Esophagus mucosa (tissue), 1 donor: ENCODE results near the gene TSEN15. TPM values are rescaled to one million over a fixed set of nuclear protein-coding genes. Genes with fewer than 3 reads are reported as not detected.

ENCODE experiments used
- ATAC-seq: fragments of 200-7000 bp; cut with Tn5 transposase; one replicate; pipeline ENCODE4 v1.9.1; 2020
- total RNA-seq: library from RNA; stranded (reverse); gene quantifications from one replicate; pipeline ENCODE4 v1.2.4, GENCODE V29; 2023
- donor health status: DM: yes; HTN: yes; CAD: no.

Gene TSEN15
- 19.1 TPM for total RNA-seq

DNA sequence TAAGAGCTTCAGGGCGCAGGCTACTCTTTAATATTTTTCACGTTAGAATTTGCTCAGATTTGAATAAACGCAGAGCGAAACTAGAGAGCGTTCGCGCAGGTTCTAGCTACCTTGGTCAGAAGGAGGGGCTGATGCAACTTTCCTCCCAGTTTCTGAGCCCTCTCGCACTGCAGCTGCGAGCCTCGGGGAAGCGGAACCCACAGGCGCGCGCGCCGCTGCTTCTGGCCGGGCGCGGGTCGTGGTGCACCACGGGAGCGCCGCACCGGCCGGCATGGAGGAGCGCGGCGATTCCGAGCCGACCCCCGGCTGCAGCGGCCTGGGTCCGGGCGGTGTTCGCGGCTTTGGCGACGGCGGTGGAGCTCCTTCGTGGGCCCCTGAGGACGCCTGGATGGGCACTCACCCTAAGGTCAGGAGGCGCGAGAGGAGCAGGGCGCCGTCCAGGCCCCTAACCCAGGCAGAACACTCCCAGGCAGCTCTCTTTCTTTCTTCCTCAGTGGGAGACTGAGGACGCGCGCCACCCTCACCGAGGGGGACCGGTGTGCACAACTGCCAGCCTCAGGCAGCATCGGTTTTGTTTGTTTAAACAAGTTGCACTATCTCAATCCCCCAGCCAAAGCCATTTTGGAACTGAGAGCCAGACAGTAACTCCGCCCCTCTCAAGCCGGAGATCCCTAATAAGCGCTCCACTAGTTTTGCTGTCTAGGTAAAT lies at the start of gene TSEN15:
TSS of gene TSEN15 (plus strand) at position 246 of the 709 bp plus-strand sequence. CDS start at position 272, 26 bp downstream.
- ATAC-seq: peak; percentile 98

DNA sequence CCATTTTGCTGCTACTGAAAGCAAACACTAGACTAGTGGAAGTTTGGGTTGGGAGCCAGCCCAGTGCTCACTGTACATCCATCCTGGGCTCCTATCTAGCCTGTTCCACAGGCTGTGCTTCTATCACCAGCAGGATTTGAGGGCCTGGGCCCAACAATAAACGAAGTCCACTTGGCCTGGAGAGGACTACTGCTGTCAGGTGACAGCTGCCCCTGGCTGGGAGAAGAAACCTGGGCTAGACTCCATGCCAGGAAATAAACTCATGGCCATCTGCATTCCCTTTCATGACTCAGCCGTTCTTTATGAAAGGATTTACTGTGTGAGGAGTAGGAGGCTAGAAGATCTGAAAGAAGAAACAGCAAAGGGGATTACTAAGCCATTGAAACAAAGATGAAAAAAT lies 49.5 kb upstream of the TSEN15 start:
- ATAC-seq: peak; percentile 29

DNA sequence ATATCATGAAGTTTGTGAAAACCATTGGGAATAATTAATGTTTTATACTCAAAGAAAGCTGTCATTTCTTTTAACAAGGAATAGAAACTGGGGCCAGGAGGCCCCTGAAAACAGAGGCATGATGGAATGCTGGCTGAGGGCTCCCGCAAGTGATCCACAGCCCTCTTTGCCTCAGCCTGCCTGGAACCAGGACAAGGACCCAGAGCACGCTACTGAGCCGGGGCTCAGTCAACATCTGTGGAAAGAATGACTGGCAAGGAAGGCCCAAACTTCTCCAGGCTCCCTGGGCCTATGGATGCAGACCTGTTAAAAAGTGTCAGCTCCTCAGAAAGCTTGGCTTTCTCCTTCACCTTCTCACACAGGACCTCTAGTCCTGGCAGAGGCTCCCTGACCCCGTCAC lies 46.6 kb upstream of the TSEN15 start:
- ATAC-seq: no peak

DNA sequence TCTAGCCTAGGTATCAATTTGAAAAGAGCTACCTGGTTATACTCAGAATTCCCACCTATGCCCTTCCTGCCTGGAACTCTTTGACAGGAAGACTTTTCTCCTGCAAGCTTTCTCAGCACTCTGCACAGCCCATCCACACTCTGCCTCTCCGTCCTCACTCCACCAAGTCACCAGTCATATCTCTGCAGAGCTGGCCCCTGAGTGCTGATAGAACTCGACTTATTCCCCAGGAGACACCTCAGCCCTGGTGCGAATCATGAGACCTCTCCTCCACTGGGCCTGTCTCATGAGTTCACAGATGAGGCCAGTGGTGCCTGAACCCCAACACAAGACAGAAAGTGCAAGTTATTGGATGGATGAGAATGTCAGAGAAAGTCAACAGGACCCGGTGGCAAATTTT lies 46.0 kb upstream of the TSEN15 start:
- ATAC-seq: no peak

DNA sequence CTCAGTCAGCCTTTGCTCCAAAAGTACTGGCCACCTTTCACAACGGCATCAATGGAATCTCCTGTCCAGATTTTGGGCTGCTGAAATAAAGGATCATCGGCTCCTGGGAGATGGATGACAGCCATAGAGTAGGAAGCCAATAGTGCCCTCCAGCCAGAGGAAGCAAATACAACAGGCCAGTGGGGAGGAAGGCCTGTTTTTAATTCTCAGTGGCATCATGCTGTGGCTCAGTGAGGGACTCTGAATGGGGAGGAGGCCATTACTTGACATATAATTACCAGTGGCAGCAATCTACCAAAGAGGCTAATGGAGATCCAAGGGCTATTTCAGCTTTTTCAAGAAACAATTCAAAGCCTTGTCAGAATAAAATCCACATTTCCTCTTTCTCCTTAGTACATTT lies 40.7 kb upstream of the TSEN15 start:
- ATAC-seq: no peak

DNA sequence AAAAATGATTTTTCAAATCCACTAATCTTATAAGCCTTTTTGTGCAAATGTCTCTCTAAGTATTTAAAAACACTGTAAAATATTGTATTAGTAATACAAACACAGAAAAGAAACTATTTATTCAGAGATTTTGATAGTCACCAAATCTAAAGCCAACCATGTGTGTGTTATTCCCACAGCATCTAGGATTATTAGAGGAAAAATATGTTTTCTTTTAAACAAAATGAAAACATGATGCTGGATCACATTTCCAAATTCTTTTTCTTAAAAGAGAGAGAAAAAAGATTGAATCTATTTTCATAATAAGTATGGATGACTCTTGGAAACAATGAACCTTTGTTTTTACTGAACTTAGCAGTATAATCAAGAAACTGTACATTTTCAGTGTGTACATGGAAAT lies 39.3 kb upstream of the TSEN15 start:
- no peak for ATAC-seq

DNA sequence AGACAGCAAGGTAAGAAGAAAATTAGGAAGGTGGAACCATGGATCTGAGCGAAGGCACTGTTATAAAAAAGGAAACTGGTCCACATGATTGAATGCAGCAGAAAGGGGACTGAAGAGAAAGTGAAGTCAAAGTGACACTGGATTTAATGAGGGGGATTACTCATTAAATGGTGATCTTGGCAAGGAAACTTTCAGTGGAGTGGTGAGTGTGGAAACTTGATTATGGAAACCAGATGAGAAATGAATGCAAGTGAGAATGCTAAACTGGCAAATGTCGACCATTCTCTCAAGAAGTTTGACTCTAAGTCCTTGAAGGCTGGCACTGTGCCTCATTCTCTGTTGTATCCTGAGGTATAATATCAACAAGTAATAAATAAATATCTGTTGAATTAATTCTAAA lies 37.3 kb upstream of the TSEN15 start:
- no peak for ATAC-seq

DNA sequence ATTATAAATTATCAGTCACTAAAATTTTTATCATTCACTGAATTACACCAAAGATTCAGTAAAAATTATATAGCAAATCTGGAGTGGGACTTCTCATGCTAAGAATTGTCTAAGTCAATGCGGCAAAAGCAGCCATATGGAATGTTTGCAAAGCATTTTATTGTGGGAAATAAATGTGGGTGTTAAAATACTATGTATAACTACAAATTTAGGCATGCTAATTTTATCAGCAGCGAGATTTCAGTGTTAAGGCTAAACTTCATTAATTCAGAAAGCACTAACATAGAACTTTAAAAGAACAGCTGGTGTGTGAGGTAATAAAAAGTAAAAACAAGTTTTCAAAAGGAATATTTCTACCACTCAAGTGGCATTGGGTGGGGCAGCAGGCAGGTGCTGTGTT lies 35.4 kb upstream of the TSEN15 start:
- no peak for ATAC-seq

DNA sequence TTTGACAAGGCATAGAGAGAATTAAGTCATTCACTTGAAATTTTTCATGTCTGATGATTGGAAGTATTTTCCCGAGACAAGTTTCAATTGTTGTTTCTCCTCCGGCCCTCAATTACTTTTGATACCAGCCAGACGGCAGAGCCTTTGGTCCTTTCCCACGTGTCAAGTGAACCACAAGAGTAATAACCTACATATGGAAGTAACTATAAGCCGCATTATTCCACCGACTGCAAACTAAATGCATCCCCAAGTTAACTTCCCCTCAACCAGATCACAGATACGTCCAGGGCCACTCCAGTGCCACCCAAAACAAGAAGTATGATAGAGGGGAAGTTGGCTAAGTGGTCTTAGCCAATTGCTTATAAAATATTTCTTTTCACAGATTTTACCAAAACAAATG lies 34.2 kb upstream of the TSEN15 start:
- ATAC-seq: no peak

DNA sequence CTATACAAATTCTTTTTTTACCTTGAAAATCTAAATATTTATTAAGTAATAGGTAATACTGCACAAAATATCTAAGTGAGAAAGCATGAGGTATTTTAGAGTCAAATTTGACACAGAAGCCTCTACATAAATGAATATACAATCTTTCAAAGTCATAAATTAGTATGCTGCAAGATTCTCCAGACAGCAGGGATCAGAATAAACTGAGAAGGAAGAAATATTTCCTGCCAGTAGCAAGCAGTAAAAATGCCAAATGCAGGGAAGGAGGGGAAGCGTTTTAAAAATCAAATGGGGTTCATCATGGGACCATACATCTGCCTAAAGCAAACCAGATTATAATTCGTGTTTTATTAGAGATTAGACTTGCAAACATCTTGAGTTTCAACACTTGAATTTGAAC lies 32.9 kb upstream of the TSEN15 start:
- ATAC-seq: no peak

DNA sequence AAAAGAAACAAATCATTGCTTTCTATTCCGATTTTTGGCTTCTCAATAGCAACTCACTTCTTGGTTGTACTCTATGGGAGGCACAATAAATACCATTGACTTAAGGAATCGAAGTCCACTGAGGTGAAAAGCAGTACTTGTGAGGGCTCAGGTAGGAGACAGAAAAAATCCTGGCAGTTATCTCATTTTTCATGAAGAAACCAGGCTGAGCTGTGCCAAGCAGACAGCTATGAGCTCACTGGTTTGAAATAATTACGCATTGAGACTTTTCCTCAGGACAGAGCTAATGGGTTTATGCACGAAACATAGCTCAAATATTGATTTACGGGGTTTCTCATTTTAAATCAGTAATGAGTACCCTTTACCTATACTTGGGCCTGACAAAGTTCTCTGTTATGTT lies 32.5 kb upstream of the TSEN15 start:
- no peak for ATAC-seq

DNA sequence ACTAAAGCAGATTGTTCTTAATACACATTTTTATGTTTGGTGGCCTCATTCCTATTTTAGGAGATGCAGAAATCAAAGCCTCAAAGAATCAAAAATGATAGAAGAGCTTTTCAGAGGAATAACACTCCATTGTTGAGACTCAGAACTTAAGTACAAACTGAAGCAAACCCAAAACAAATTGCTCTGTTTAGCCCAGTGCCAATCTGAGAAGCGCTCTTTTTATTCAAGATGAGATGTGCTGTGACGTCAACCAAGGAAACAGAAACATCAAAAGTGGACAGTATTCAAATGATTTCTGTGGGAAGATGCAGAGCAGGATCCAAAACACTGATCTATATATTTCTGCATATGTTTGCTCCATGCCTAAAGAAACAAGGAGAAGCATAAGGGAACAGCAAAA lies 32.0 kb upstream of the TSEN15 start:
- no peak for ATAC-seq

DNA sequence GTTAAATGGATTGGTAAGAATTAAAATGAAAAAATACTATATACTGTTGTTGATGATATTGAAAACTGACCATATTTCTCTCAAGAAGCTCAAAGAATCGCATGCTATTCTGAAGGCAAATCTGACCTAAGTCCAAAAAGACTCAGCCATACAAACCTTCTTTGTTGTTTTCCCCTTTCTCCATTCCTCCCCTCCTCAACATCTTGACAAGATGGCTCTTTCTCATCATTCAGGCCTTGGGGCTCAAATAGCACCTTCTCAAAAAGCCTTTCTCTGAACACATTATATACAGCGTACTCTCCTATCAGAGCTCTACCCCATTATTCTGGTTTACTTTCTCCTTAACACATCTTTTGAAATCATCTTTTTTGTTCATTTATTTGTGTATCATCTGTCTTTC lies 31.2 kb upstream of the TSEN15 start:
- no peak for ATAC-seq

DNA sequence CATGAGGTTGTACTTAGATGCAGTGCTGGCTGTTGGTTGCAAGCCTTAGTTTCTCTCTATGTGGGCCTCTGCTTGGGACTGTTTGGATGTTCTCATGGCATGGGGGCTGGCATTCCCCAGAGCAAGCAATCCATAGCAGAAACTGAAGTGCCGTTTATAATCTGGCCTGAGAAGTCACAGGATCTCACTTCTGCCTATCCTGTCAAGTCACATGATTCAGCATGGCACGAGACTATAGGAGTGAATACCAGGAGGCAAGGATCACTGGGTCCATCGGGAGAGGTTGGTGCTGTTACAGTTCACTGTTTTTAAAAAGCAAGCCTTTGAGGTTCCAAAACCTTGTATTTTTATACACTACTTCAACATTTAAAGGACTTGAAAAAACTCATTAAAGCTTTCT lies 30.7 kb upstream of the TSEN15 start:
- ATAC-seq: no peak

DNA sequence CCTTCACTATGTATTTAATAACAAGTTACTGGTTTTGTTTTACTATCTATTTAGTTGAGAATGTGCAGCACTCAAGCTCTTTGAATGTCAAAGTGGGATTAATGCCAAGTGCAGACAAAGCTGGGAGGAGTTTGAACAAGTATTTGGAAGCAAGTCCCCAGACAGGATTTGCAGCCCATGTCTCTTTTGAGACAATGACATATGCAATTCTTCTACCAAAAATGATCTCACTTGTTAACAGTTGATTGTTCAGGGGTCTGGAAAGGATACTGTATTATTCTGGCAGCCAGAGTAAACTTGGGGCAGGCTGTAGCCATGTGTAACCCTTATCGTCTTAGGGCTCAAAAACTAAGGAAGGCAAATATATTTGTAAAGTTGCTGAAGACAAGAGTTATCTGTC lies 29.8 kb upstream of the TSEN15 start:
- peak; percentile 20 for ATAC-seq

DNA sequence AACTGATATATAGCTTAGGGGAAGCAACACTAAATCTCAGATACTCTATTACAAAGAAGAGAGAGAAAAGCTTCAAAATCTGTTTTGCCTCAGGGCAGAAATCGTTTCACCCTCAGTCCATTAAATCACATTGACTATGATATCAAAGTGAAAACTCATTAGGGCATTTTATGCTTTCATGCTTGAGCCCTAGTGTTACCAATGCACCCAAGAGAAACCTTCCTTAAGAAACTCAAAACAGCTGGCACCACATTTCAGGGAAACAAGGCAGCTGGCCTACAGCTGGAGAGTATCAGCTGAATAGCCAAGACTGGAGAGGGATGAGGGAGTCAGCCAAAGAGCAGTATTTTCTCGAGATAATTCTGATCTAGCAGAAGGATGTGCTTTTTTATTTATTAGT lies 28.9 kb upstream of the TSEN15 start:
- no peak for ATAC-seq

DNA sequence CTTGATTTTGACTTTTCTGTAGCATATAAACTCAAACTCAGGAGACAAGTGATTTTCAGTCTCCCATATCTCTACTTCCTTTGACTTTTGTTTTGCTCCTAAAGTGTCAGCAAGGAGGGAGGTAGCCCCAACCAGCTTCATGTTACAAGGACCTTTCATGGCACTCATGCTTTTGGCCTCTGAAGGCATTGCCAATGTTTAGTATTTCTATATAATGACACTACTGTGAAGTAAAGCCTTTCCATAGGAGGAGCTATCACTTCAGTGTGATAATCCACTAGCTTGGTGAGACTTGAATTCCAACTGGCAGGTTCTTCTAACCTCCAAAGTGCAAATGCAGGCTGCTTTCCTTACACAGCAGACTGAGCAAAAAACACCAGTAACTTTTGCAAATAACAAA lies 28.4 kb upstream of the TSEN15 start:
- ATAC-seq: no peak

DNA sequence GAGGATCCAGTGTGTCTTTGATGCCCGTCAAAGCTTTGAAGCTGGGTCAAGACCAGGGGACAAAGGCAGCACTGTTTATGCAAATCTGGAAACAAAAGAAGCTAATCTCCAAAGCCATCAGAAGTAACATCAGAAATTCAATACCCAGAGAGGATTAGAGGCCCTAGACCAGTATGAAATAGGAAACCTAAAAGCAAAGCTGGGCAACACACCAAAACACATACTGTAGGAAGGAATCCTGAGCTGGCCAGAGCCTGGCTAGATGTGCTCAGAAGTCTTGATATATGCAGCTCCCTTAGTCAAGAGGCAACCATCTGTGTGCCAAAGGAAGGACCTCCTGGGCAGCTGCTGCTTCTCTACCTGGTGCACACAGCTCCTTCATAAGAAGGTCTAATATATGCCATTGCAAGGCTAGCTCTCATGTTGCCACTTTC lies 26.3 kb upstream of the TSEN15 start:
- no peak for ATAC-seq

DNA sequence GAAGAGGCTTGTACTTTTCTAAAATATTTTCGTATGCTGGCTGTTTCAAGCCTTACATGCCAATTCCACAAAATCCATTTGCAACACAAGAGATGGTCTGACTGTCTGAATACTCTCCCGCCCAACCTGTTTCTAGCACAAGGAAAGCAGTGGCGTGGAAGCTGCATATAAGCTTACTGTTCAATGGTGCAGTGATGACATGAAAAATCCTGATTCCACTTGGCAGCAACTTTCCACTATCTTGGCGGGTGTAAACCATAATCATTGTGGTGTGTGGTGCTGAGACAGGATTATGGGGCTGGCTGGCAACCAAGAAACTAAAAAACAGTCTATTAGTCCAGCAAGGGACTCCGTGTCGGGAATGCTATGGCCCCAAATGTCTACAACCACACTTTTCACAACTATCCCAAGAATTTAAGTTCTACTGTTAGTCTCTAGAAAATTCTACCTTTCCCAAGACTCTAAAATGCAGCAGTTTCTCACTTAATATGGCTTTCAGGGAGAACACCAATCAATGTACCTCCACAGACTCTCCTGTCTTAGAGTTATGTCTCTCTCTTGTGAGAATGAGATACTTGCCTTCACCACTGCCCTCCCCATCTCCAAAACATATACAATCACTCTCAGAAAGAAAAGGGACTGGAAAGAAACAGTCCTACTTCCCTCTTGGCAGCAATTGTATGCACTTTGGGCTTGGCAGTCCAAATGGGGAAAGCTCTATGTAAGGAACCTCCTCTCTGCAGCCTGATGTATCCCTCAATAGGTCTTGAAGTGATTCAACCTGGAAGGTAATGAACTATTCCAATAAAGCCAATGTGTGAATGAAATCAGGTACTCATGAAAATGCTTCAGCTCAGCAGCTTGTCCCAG lies 23.5 kb upstream of the TSEN15 start:
- no peak for ATAC-seq

DNA sequence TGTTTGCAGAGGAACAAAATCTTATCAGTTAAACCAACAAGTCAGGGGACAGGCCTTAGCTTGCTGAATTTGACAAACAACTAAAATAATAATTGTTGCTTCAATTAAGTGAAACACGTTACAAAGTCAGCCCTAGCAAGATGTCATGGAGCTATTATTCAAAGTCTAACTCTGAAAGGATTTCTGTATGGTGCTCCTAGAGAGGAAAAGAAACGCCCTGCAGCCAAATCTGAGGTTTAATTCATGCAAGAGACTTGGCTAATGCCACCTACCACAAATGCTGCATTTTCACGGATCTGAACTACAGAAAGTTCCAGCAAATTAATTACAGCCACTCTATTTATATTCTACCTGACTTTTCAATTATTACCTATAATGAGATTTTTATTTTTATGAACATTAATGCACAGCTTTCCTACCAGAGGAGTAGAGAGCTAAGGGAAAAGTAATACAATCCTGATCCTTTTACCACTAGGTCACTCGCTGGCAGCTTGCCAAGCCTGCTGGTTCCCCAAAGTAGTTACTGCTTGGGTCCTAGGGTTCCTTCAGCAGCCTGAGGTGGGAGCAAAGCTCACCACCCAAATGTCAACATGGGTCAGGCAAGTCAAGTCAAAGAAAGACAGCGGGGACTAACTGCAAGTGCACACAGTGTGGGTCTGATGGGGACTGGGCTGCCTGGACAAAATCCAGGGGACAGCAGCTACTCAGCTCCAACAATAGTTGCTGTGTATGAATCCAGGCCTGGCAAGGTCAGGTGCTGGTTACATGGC lies 22.5 kb upstream of the TSEN15 start:
- no peak for ATAC-seq

DNA sequence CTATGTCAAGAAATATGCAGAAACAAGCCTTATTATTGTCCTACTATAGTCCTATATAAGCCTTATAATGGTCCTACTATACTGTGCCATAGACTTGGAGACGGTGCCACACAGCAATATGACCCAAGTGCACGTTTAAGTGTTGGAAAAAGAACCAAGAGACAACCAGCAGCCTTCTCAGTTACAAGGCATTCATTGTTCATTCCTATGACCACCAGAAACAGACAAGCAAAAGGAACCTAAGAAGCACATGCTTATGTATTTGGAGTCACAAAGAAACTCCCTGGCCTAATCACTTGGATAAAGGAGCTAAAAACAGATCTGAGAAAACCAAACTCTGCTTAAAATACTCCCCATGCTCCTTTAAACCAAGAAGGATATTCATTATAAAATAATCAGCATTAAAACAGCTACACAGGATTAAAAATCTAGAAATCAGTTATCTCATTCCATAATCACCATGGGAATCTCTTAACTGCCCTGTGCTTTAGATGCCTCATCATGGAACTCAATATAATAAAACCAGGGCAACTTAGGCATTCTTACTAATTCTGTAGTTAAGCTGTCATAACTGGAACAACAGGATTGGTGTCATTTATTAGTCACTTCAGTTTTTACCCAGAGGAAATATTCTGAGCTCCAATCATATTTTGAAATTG lies 21.0 kb upstream of the TSEN15 start:
- ATAC-seq: peak; percentile 55

DNA sequence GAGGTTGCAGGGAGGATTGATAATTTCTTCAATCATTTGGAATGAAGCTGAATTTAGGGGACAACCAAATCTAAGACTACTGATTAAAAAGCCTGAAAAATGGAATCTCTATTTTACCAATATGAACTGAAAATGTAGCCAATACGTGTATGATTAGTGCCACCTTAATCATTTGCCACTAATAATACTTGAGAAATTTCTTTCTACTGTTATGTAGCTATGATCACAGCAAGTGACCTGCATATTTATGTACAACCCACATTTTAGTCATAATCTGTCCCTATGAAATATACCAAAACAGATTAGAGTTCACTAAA lies 20.5 kb upstream of the TSEN15 start:
- ATAC-seq: no peak
